Stimulated activated CD4-positive, alpha-beta T cell treated with anti-CD3 and anti-CD28 coated beads, Interleukin-1b, Interleukin-23, amount 100 ng/mL, for 24 hours (primary cell): Measurements from ENCODE around the gene ZNF175.
"Not testable (repeated sequence)": the region's sequence is repeated elsewhere in the genome, so short reads cannot be mapped to it uniquely, and the experiment has no call there.

Source experiments
- DNase-seq, 4 experiments: peaks; one replicate each; pipeline ENCODE4 v3.0.0-alpha.2; 2020; ENCODE audit warnings: low read depth in 4 of 4, low spot score in 1 of 4

Gene ZNF175

GRCh38 chr19:51626675-51627074 is 55.6 kb downstream of the ZNF175 start:
- no peak for DNase-seq

DNA sequence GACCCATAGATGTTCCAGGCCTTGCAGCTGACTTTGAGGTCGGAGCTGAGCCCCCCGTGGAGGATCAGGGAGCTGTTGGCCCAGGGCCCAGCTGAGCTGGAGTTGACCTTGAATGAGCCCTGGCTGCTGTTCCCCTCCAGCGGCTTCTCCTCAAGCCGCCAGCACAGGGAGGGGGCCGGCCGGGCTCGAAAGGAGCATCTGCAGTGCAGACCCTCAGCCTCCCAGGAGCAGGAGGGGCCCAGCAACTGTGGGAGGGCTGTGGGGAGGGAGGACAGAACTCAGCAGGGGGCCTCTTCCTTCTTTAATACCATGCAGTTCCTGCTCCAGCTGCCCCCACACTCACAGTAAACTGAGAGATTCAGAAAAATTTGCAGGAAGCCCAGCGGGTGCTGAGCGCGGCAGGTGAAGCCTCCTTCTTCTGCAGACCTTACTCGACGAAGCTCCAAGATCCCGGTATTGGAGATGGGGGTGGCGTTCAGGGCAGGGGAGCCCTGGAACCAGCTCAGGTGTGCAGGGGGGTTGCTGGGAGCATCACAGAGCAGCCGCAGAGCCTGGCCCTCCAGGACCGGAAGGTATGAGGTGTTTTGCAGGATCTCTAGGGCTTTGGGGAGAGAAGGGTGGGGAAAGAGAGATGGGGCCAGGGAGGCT is 56.5 kb downstream of the ZNF175 start:
- DNase-seq, result no peak

GRCh38 chr19:51628153-51628939 is 57.3 kb downstream of the ZNF175 start:
- no peak for DNase-seq

- DNase-seq, result not testable (repeated sequence)
Measured at GRCh38 chr19:51630315-51630714, 59.2 kb downstream of the ZNF175 start, which contains the start of gene SIGLEC5. SIGLEC5 (minus strand) TSS chr19:51630401; CDS start chr19:51630335, 66 bp downstream.

GRCh38 chr19:51632126-51632525 is 61.0 kb downstream of the ZNF175 start:
- DNase-seq, result no peak

DNA sequence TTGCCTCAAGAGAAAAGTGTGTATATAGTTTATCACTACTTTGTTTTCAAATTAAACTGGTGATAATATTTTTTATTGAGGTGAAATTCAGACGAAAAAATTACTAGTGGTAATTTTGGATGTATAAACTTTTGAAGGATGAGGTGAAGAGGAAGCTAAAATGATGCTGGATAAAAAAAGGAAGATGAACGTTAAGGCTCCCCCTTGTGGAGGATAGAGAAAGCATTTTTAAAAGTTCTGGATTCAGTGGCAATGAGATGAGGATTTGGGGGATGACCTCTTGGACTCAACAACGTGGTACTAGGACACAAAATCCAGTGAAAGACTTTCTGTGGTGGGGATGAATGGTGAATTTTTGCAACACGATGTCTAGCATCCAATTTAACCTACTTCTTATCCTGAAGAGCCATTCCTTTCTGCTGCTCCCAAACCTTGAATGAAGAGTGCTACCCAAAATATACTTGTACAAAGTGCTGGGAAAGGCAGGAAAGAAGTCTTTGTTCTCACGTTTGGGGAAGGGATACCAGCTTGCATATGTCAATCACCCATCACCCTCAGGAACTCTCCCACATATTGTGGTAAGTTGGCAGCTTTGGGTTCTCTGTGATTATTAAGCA is 66.4 kb downstream of the ZNF175 start:
- no peak for DNase-seq

- DNase-seq, result no peak
Measured at GRCh38 chr19:51639916-51640315, 68.8 kb downstream of the ZNF175 start.

DNA sequence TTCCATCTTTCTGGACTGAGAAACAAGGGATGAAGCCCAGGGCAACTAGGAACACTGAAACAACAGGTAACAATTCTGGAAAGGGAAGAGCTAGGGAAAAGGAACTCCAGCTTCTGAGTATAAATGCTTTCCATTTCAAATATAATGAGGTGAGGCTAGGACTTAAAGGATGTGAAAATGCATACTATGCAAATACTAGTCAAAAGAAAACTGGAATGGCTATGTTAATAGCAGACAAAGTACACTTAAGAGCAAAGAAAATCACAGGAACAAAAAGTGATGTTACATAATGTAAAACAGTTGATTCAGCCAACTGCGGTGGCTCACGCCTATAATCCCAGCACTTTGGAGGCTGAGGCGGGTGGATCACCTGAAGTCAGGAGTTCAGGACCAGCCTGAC is 69.3 kb downstream of the ZNF175 start:
- DNase-seq, result no peak

GRCh38 chr19:51641648-51642047 is 70.6 kb downstream of the ZNF175 start:
- no peak for DNase-seq
